Skin of body (tissue), 2 donors: ENCODE measurements around the gene NFKB1. TPM values are rescaled to one million over a fixed set of nuclear protein-coding genes. Genes with fewer than 3 reads are reported as not detected.
"Not testable (repeated sequence)": the region's sequence is repeated elsewhere in the genome, so short reads cannot be mapped to it uniquely, and the experiment has no call there.

ENCODE experiments used
- DNase-seq: peaks from one replicate; lab custom pipeline; 2025; lab: John Stamatoyannopoulos, UW
- total RNA-seq: library from RNA; depleted of rRNA; stranded (reverse); fragments of >200 nt; gene quantifications from one replicate; pipeline ENCODE4 v1.2.3, GENCODE V29; 2014

NFKB1 gene, protein sequence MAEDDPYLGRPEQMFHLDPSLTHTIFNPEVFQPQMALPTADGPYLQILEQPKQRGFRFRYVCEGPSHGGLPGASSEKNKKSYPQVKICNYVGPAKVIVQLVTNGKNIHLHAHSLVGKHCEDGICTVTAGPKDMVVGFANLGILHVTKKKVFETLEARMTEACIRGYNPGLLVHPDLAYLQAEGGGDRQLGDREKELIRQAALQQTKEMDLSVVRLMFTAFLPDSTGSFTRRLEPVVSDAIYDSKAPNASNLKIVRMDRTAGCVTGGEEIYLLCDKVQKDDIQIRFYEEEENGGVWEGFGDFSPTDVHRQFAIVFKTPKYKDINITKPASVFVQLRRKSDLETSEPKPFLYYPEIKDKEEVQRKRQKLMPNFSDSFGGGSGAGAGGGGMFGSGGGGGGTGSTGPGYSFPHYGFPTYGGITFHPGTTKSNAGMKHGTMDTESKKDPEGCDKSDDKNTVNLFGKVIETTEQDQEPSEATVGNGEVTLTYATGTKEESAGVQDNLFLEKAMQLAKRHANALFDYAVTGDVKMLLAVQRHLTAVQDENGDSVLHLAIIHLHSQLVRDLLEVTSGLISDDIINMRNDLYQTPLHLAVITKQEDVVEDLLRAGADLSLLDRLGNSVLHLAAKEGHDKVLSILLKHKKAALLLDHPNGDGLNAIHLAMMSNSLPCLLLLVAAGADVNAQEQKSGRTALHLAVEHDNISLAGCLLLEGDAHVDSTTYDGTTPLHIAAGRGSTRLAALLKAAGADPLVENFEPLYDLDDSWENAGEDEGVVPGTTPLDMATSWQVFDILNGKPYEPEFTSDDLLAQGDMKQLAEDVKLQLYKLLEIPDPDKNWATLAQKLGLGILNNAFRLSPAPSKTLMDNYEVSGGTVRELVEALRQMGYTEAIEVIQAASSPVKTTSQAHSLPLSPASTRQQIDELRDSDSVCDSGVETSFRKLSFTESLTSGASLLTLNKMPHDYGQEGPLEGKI
- 36.2 TPM for total RNA-seq

DNA sequence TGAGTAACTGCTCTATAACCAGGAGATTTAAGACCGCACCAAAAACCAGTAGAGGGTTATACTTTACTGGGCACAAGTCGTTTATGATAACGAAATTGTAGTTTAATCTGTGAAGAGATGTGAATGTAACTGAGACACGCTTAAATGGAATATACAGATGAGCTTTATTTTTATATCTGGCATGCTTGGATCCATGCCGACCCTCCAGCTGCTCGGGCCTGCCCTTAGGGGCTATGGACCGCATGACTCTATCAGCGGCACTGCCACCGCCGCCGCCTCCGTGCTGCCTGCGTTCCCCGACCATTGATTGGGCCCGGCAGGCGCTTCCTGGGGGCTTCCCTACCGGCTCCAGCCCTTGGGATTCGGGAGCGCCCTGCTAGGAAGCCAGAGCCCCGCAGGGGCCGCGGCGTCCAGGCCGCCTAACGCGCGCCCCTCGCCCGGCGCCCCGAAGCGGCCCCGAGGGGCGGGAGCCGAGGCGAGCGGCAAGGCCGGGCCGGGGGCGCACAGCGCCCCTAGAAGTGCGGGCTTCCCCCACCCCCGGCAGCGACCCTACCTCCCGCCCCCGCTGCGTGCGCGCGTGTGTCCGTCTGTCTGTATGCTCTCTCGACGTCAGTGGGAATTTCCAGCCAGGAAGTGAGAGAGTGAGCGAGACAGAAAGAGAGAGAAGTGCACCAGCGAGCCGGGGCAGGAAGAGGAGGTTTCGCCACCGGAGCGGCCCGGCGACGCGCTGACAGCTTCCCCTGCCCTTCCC lies at the start of gene NFKB1:
NFKB1 (plus strand) TSS at position 664 of the 751 bp plus-strand sequence. CDS start 24,160 bp downstream, outside the sequence.
- DNase-seq, result peak; percentile 48

DNA sequence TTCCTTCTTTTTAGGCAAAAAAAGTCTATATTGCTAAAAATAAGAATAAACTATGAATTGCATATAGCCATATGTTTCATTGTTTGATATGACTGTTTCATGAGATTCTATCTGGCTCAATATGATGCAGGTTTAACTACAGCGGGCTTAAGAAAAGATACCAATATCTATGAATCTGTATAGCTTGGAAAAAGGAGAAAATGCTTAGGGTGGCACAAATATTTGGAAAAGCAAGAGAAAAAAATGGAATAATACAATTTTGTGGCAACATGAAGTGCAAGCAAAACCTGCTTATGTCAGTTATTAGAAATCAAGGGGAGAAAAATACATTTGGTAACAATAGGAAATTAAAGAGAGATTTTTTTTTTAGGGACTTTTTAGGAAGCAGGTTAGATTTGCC lies 48.3 kb upstream of the NFKB1 start:
- DNase-seq, result no peak

DNA sequence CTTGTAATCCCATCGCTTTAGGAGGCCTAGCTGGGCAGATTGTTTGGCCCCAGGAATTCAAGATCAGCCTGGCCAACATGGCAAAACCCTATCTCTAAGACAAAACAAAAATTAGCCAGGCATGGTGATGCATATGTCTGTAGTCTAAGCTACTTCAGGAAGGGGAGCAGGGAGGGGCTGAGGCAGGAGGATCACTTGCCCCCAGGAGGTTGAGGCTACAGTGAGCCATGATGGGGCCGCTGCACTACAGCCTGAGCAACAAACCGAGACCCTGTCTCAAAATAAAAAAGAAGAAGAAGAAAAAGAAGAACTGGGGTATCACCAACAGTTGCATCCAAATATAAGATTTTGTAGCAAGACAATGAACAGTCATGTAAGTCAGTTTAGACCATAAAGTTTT lies 47.3 kb upstream of the NFKB1 start:
- DNase-seq, result no peak

DNA sequence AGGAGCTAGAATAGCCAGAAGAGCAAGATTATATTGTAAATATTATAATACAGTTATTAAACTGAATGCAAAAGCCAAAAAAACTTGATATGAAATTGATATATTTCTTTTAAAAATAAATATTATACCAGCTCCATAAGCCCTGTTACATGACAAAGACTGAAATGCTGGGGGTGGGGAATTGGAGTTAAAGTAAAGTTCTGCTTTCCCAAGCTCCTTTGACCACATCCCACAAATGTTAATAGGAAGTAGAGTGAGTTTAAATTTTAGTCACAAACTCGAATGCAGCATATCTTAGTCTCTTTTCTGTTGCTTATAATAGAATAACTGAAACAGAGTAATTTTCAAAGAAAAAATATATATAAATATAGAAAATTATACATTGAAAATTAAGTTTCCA lies 46.9 kb upstream of the NFKB1 start:
- DNase-seq, result no peak

DNA sequence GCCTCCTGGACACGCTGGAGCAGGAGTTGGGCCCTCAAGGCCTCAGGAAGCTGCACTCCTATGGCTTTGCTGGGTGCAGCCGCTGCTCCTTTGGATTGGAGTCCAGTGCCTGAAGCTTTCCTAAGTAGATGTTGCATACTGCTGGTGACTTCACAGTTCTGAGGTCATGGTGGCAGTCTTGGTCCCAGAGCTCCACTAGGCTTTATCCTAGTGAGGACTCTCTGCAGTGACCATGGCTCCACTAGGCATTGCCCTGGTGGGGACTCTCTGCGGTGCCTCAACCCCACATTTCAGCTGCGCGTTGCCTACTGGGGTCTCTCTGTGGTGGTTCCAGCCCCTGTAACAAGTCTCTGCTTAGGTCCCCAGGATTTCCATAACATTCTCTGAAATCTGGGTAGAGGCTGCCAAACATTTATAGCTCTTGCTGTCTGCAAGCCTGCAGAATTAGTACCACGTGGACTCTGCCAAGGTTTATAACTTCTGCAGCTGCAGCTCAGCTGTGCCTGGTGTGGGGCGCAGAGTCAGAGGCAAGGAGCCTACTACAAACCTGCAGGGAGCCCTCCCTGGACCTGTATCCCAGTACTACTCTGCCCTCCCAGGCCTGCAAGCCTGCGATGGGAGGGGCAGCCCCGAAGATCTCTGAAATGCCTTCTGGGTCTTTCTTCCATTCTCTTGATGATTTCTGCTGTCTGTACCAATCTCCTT lies 46.0 kb upstream of the NFKB1 start:
- peak; percentile 58 for DNase-seq

DNA sequence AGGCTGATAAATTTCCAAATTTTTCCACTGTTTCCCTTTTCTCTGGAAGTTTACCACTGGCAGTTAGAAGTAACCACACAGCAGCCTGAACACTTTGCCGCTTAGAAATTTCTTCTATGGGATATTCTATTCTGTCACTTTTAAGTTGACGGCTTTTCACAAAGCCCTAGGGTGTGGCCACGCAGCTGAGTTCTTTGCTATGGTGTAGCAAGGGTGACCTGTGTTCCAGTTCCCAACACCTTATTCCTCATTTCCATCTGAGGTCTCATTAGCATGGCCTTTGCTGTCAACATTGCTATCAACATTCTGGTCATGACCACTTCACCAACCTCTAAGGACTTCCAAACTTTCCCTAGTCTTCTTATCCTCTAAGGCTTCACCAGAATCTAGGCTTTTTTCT lies 45.4 kb upstream of the NFKB1 start:
- no peak for DNase-seq

DNA sequence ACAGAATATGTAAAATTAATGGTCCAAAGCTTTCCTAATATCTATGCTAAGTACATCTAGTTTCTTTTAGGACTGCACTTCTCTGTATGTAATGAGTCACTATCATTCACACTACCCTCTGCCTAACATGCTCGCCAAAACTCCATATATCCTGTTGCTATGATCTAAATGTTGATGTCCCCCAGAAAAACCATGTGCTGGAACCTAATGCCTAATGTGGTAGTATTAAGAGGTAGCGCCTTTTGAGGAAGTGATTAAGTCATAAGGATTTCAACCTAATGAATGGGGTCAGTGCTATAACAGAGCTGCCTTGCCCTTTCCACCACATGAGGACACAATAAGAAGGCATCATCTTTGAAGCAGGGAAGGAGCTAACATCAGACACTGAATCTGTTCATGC lies 34.9 kb upstream of the NFKB1 start:
- DNase-seq, result no peak

DNA sequence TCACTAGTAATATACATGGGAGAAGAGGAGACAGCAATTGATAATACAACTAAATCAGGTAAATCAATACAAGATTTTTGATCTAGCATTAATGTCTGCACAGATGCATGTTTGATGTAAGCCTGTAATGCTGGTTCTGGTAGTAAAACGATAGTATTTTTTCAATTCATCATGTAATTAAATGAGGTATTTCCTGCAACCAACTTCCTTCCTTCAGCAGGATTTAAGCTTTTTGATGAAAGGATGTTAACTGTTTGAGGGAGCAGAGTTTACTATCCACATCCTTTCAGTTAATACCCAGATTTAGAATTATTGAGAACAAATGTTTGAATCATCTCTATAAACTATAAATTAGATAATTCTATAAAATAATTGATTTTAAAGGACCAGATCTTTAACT lies 31.4 kb upstream of the NFKB1 start:
- DNase-seq, result no peak

DNA sequence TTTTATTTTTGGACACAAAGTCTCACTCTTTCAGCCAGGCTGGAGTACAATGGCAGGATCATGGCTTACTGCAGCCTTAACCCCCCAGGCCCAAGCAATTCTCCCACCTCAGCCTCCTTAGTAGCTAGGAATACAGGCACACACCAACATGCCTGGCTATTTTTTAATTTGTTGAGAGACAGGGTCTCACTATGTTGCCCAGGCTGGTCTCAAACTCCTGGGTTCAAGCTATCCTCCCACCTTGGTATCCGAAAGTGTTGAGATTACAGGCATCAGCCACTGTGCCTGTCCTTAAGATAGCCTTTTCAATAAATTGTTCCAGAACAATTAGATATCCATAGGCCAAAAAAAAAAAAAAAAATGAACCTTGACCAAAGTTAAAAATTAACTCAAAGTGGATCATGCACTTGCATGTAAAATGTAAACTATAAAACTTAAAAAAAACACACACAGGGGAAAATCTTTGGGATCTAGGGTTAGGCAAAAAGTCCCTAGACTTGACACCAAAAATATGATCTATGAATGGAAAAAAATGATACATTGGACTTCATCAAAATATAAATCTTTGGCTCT lies 28.6 kb upstream of the NFKB1 start:
- no peak for DNase-seq

DNA sequence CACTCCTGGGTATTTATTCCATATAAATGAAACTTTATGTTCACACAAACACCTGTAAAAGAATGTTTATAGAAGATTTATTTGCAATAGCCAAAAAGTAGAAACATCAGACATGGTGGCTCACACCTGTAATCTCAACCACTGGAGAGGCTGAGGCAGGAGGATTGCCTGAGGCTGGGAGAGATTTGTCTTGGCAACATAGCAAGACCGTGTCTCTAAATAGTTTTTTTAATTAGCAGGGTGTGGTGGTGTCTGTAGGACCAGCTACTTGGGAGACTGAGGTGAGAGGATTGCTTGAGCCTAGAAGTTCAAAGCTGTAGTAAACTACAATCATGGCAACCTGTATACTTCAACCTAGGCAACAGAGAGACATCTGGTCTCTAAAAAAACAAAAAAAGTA lies 27.7 kb upstream of the NFKB1 start:
- no peak for DNase-seq

DNA sequence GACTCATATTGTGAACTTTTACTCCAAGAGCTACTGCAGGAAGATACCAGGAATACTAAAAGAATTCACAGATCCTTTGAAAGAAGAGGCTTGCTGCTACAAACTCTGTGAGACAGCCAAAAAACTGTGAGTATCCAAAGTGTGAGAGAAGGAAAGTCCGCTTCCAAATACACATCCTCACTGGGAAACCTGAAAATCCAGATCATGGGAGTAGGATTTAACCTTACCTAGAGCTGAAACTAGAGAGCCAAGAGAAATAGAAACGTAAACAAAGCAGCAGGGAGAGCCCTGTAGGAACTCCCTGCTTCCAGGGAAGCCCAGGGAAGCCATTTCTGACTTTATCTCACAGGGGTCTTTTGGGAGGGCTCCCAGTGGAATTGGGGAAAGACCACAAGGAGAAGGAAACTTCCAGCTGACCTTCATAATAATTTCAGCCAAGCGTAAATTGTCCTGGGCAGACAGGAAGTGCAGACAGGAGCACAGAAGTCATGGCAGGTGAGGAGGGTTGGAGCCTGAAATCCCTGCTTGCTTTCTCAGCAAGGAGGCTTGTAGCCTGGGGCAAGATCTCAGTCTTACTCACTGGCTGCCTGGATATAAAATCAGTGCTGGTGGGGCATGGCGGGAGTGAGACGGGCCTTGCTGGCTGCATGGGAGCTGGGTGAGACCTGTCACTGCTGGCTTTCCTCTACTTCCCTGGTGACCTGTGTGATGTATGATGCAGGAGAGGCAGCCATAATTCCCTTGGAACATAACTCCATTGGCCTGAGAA lies 26.2 kb upstream of the NFKB1 start:
- no peak for DNase-seq

DNA sequence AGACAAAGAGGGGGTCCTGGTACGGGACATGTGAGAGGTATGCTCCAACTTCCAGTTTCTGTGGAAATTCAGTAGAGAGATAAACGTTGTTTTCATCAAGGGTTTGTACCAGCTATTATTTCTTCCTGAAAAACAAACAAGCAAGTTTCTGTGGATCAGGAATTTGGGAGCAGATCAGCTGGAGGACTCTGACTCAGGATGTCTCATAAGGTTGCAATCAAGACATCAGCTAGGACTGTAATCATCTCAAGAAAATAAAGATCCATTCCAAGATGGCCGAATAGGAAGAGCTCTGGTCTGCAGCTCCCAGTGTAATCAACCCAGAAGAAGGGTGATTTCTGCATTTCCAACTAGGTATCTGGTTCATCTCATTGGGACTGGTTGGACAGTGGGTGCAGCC lies 23.5 kb upstream of the NFKB1 start:
- no peak for DNase-seq

DNA sequence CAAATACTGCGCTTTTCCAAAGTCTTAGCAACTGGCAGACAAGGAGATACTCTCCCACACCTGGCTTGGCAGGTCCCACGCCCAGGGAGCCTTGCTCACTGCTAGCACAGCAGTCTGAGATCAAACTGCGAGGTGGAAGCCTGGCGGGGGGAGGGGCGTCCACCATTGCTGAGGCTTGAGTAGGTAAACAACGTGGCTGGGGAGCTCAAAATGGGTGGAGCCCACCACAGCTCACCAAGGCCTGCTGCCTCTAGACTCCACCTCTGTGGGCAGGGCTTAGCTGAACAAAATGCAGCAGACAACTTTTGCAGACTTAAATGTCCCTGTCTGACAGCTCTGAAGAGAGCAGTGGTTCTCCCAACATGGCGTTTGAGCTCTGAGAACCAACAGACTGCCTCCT lies 23.0 kb upstream of the NFKB1 start:
- DNase-seq, result no peak

DNA sequence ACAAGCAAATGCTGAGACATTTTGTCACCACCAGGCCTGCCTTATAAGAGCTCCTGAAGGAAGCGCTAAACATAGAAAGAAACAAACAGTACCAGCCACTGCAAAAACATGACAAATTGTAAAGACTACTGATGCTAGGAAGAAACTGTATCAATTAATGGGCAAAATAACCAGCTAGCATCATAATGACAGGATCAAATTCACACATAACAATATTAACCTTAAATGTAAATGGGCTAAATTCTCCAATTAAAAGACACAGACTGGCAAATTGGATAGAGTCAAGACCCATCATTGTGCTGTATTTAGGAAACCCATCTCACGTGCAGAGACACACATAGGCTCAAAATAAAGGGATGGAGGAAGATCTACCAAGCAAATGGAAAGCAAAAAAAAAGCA lies 21.3 kb upstream of the NFKB1 start:
- DNase-seq, result not testable (repeated sequence)

DNA sequence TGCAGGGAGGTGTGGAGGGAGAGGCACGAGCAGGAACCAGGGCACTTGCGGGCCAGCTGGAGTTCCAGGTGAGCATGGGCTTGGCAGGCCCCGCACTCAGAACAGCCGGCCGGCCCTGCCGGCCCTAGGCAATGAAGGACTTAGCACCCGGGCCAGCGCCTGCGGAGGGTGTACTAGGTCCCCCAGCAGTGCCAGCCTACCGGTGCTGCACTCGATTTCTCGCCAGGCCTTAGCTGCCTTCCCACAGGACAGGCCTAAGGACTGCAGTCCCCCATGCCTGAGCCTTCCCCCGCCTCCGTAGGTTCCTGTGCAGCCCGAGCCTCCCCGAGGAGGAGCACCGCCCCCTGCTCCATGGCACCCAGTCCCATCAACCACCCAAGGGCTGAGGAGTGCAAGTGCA lies 18.0 kb upstream of the NFKB1 start:
- DNase-seq, result no peak

DNA sequence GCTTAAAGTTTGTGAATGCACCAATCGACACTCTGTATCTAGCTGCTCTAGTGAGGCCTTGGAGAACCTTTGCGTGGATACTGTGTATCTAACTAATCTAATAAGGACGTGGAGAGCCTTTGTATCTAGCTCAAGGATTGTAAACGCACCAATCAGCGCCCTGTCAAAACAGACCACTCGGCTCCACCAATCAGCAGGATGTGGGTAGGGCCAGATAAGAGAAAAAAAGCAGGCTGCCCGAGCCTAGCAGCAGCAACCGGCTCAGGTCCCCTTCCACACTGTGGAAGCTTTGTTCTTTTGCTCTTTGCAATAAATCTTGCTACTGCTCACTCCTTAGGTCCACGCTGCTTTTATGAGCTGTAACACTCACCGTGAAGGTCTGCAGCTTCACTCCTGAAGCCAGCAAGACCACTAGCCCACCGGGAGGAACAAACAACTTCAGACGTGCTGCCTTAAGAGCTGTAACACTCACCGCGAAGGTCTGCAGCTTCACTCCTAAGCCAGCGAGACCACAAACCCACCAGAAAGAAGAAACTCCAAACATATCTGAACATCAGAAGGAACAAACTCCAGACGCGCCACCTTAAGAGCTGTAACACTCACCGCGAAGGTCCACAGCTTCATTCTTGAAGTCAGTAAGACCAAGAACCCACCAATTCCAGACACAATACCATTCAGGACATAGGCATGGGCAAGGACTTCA lies 17.0 kb upstream of the NFKB1 start:
- not testable (repeated sequence) for DNase-seq

DNA sequence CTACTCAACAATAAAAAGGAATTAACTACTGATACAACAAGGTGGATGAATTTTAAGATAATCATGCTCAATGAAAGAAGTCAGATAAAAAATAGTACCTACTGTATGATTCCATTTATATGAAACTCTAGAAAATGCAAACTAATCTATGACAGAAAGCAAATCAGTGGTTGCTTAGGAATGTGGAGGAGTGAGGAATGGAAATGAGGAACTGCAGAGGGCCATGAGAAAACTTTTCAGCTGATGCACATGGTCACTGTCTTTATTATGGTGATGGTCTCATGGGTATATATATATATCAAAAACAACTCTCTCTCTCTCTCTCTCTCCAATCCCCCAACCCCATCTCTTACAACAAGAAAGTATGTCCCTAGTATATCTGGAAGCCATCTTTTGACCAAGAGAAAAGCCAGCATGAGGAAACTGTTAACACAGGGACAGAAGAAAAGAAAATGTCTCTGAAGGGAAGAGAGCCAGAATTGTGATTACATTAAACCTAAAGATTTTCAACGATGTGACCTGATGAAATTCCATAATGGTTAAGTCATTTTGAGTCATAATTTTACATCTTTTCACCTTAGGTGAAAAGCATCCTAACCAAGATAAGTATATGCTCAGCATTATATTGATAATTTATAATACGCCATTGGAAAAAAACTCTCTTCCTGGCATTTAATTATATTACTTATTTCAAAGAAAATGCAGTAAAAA lies 8.5 kb upstream of the NFKB1 start:
- DNase-seq, result no peak

DNA sequence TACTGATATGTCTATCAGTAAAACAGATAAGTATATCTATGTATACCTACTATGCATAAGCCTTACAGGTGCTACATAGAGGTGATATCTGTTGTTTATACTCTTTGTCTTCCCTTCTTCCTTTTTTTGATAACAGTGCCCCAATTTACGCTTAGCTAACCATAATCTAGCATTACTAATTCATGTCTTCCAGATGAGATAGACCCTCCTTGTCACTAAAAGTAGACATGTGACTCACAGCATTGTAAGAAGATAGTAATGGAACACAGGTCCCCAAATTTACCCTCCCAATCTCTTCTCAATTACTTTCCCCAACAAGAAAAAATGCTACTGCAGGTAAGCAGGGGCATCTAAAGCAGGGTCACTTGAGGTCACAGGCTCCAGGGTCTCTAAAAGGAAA lies 7.9 kb upstream of the NFKB1 start:
- no peak for DNase-seq

DNA sequence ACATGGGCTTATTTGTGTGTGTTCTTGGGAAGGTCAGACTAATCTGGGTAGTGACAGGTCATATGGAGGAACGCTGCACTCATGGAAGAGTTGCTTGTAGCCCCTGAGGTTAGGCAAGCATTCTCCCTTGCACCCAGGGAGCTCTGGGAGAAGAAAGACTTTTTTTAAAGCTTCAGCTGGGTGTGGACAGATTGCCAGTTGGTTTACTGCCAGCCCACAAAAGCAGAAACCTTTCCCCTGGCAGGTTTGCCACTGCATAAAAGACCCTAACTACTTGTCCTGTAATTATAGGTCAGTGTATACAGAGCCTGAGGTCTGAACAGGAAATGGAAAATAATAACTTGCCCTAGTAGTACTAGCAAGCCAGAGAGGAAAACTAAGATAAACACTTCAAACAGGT lies 7.4 kb upstream of the NFKB1 start:
- no peak for DNase-seq
